GM19324 (cell line): ENCODE results near the gene SF3A2.

ENCODE experiments used
- ATAC-seq: cut with Tn5 transposase; IDR thresholded peaks from one replicate; pipeline ENCODE4 v1.9.1; 2021; ENCODE audit warnings: mild to moderate bottlenecking, moderate library complexity; ENCODE audit not compliant: unreplicated experiment, low FRiP score

SF3A2 gene

GRCh38 chr19:2251106-2252054 is 14.8 kb downstream of the SF3A2 start:
- no peak for ATAC-seq

GRCh38 chr19:2252055-2252796 is 15.6 kb downstream of the SF3A2 start:
- ATAC-seq = no peak

- no peak for ATAC-seq
These were observed 16.1 kb downstream of the SF3A2 start for GRCh38 chr19:2252797-2253105.

- ATAC-seq = no peak
These were observed 16.8 kb downstream of the SF3A2 start for GRCh38 chr19:2253106-2254063.

GRCh38 chr19:2254064-2254872 is 17.6 kb downstream of the SF3A2 start:
- ATAC-seq = no peak

GRCh38 chr19:2255112-2255845 is 18.7 kb downstream of the SF3A2 start:
- ATAC-seq = no peak

GRCh38 chr19:2255982-2256685 is 19.5 kb downstream of the SF3A2 start, which contains the start of gene JSRP1:
TSS of gene JSRP1 (minus strand) at chr19:2256417. CDS start at chr19:2255314, 1,103 bp downstream.
- ATAC-seq = no peak

- no peak for ATAC-seq
These were observed 22.7 kb downstream of the SF3A2 start for GRCh38 chr19:2259336-2259735.

- ATAC-seq = no peak
These were observed 23.7 kb downstream of the SF3A2 start for GRCh38 chr19:2260341-2260805.

- no peak for ATAC-seq
These were observed 25.0 kb downstream of the SF3A2 start for GRCh38 chr19:2261438-2262172.

- peak; percentile 18 for ATAC-seq
These were observed 29.8 kb downstream of the SF3A2 start for GRCh38 chr19:2266183-2266993.

GRCh38 chr19:2268480-2268830 is 31.8 kb downstream of the SF3A2 start:
- ATAC-seq = no peak

GRCh38 chr19:2268861-2269243 is 32.2 kb downstream of the SF3A2 start:
- no peak for ATAC-seq

GRCh38 chr19:2269244-2270156 is 32.9 kb downstream of the SF3A2 start:
- ATAC-seq = peak; percentile 70

- no peak for ATAC-seq
These were observed 33.5 kb downstream of the SF3A2 start for GRCh38 chr19:2270157-2270422.
